NCI-H526 treated with DMSO at 0.1 percent for 48 hours (cell line): ENCODE measurements around the gene TRPV6.

ENCODE experiments used
- DNase-seq: peaks from one replicate; lab custom pipeline; 2025; lab: John Stamatoyannopoulos, UW

TRPV6 gene

DNA sequence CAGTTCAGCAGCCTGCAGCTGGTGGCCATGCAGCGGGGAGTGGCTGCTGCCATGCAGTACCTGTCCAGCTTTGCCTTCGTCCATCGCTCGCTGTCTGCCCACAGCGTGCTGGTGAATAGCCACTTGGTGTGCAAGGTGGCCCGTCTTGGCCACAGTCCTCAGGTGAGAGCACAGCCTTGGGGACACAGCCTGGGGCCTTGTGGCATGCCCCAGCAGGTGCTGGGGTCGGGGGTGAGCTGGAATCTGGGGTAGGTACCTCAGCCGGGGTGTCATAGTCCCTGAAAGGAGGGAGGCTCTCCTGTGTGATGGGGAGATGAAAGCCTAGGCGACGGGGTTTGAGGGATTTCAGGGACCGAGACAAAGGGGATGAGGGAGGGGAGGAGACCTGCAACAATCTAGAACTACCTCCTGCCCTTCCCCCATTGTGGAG is 16.5 kb downstream of the TRPV6 start:
- DNase-seq: no peak

DNA sequence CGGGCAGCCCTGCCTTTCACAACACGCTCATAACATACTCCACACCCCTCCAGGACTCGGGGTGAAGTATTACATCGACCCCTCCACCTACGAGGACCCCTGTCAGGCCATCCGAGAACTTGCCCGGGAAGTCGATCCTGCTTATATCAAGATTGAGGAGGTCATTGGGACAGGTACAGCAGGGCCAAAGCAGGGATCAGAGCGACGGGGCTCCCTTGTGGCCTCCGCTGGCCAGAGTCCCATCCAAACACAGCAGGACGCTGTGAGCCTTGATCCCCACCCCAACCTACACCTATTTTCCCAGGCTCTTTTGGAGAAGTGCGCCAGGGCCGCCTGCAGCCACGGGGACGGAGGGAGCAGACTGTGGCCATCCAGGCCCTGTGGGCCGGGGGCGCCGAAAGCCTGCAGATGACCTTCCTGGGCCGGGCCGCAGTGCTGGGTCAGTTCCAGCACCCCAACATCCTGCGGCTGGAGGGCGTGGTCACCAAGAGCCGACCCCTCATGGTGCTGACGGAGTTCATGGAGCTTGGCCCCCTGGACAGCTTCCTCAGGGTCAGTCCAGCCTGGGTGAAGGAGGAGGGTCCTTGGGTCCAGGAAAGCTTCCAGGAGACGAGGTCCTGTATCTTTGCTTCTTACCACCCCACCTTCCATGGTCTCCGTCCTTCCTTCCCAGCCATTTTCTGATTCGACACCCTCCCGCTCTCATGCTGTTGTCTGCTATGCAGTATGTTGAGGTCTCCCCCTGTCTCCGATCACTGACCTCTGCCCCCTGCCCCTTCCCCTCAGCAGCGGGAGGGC is 17.2 kb downstream of the TRPV6 start:
- no peak for DNase-seq

DNA sequence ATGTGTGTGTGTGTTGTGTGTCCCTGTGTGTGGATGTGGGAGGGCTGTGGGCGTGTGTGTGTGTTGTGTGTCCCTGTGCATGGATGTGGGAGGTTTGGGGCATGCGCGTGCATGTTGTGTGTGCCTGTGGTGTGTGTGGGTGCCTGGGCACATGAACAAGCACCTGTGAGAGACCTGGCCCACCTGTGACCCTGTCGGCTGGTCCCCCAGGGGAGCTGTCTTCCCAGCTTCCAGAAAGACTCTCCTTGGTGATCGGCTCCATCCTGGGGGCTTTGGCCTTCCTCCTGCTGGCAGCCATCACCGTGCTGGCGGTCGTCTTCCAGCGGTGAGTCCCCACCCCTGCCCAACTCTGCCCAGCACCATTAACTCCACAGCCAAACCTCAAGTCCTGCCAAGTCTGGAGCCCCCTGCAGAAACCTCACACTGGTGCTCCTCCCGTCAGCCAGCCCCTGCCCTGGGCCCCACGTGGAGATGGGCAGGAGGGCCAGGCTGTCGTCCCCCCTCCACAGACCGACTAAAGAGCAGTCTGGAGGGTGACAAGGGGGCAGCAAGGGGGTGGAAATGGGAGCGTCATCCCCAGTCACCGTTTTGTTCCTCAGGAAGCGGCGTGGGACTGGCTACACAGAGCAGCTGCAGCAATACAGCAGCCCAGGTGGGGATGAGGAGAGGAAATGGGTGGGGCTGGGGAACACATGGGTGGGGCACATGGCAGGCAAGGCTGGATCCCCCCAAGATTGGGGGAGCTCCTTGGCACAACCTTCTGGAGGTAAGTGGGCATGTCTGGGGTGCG is 18.0 kb downstream of the TRPV6 start:
- no peak for DNase-seq

DNA sequence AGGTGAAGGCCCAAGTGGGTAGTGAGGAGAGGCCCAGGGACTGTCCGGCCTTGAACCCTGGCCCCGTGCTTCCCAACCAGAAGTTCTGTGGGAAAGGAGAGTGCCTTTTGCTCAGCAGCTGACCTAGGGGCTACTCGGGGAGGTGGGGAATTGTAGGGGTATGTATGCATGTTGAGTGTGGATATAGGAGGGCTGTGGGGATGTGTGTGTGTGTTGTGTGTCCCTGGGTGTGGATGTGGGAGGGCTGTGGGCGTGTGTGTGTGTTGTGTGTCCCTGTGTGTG is 18.5 kb downstream of the TRPV6 start:
- no peak for DNase-seq

DNA sequence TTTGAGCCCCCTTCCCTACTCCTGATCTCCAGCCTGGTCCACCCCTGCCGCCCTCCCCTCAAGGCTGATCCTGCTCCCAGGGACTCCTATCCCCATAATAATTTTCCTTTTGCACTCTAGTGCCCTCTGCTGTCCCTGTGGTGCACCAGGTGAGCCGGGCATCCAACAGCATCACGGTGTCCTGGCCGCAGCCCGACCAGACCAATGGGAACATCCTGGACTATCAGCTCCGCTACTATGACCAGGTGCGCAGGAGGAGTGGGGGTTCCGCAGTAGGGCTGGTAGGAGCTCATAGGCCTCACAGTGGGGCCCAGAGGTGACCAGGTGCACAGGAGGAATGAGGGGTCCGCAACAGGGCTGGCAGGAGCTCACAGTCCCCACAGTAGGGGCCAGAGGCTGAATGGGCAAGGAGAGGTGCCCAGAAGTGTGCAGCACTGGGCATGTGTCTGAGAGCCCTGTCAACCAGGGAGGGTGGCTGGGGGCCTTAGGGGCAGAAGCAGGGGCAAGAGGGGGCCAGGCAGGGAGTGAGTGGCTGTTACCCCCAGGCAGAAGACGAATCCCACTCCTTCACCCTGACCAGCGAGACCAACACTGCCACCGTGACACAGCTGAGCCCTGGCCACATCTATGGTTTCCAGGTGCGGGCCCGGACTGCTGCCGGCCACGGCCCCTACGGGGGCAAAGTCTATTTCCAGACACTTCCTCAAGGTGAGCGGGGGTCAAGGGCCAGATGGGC is 19.0 kb downstream of the TRPV6 start:
- peak; percentile 9 for DNase-seq

DNA sequence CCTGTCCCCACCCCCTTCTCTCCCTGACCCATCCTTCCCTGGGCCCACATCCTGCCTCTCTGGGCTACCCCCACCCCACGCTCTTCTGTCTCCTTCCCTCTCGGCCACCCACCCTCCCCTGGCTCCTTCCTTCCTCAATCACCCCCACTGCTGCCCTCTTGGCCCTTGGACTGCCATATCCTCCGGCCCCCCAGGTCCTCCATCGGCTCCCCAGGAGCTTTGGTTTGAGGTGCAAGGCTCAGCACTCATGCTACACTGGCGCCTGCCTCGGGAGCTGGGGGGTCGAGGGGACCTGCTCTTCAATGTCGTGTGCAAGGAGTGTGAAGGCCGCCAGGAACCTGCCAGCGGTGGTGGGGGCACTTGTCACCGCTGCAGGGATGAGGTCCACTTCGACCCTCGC is 19.8 kb downstream of the TRPV6 start:
- DNase-seq: no peak

DNA sequence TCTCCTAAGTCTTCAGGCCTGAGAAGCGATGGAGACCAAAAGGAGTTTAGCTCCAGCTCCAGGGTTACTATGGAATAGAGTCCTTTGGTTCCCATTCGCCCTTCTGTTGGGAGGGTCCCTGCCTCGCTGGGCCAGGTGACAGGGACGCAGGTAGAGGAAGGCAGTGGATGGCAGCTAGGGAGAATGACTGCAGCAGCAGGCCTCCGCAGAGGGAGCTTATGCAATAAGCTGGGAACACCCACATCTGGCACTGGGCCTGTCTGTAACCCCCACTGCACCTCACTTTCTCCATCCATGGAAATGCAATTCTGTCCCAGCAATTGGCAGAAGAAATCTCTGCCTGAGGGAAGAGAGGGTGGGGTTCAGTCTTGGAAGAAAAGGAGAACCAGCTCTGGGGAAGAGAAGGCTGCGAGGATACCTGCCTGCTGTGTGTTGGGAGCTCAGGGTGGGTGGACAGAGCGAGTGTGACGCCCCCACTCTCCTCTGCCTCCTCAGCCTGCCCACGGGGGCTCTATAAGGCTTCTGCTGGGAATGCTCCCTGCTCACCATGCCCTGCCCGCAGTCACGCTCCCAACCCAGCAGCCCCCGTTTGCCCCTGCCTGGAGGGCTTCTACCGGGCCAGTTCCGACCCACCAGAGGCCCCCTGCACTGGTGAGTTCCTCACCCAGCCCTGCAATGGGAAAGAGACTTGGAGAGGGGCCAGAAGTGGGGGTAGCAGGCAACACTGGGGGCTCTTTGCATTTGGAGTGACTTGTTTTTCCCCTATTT is 20.4 kb downstream of the TRPV6 start:
- DNase-seq: no peak

DNA sequence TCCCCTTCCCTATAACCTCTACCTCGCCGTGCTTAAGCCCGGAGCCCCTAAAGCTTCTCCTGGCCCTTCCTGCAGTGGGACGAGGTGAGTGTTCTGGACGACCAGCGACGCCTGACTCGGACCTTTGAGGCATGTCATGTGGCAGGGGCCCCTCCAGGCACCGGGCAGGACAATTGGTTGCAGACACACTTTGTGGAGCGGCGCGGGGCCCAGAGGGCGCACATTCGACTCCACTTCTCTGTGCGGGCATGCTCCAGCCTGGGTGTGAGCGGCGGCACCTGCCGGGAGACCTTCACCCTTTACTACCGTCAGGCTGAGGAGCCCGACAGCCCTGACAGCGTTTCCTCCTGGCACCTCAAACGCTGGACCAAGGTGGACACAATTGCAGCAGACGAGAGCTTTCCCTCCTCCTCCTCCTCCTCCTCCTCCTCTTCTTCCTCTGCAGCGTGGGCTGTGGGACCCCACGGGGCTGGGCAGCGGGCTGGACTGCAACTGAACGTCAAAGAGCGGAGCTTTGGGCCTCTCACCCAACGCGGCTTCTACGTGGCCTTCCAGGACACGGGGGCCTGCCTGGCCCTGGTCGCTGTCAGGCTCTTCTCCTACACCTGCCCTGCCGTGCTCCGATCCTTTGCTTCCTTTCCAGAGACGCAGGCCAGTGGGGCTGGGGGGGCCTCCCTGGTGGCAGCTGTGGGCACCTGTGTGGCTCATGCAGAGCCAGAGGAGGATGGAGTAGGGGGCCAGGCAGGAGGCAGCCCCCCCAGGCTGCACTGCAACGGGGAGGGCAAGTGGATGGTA is 21.5 kb downstream of the TRPV6 start:
- no peak for DNase-seq

DNA sequence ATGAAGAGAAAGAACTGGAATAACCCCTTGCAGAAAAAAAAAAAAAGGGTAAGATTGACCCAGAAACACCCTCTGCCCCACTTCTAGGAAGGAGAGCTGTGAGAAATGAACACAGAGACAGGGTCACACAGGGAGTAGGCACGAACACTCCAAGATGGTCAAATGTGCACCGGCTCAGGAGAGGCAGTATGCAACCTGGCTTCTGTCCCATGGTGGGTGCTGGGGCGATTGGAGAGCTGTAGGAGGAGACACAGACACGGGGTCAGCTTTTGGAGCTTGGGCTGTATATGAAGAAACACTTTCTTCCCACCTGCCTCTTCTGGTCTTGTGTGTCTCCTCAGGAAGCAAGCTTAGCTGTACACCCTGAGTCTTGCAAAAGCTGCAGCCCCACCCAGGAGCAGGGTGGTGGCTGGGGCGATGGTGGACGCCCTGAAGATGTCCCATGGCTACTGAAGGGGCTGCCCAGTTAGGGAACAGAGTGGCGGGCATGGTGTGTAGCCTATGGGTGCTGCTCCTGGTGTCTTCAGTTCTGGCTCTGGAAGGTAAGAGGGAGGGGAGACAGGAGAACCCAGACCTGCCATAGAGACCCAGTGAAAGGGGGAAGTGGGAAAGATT is 22.7 kb downstream of the TRPV6 start:
- no peak for DNase-seq

DNA sequence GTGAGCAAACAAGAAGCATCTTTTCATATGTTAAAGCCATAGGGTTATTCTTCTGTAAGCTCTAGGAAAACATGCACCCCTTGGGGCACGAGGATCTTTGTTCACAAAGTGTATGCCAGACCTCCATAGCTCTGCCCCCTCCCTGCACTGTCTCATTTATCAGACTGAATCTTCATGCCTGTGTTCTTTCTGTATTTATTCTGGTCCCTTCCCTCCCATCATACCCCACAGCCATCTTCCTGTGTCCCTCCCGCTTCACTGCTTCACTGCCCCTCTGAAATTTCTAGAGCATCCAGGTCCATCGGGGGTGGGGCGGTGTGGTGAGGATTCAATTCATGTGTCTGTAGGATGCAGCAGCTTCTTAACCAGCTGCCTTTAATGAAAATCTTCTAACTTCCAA is 23.2 kb downstream of the TRPV6 start:
- no peak for DNase-seq

DNA sequence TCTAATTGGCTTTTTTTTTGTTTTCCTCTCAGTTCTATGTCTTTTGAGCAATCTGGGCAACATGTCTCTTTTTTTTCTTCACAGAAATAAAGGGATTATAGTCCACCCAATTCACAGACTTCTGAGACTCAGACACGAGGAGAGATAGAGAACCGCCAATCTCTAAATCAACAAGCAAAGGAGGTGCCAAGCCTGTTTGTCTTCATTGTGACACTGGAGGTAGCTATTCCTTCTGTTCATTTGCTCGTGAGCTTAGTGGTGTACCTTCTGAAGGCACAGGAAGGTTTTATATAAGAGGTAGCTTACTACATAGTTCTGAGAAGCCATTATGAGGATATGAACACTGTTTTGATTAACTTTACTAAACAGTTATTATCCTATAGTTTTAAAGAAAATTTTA is 24.6 kb downstream of the TRPV6 start:
- no peak for DNase-seq

DNA sequence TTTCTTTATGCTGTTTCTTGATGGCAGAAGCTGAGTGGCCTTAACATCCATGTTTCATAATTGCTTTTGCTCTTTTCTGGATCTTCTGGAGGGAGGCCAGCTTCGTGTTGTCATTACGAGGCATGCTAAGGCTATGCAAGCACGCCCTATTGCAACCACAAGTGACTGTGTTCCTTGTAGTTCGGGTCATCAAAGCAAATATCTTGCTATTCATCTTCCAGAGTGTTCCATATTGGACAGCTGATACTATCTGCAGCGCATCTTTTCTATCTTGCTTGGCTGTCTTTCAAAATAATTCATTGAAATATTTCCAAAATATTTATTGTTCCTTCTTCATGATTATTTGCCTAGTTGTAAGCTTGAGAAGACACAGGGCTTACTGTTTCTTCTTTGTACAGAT is 25.7 kb downstream of the TRPV6 start:
- no peak for DNase-seq

DNA sequence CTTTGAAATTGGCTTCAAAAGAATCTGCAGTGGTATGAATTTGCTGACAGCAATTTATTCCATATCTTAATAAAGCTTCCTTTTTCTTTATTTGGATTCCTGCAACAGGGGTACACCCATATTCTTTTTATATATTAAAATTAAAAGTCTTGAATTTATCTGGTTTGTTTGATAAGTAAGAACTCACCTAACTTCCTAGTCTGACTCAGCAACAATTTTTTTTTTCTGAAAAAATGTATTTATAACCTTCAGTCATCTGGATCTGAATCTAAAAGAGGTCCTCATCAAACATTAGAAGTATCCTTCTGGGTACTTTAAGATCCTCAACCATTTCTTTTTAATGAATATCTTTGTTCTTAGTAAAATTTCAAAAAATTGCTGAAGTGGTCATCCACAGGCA is 26.1 kb downstream of the TRPV6 start:
- DNase-seq: no peak

DNA sequence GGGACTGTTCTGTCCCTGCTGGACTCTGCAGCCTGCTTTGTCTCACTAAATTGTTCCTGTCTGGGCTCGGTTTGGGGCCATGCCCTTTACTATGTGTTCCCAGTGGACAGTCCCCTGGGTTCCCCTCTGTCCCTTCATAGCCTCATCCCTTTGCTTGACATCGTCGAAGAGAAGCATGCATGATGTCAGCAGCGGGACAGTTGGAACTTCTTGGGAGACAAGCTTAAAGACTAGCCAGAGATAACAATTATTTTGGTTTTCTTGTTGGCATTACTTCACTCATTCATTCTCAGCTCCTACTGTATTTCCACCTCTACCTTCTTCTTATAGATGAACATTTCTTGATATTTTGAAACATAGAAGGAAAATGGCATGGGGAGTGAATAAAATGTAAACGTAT is 27.9 kb downstream of the TRPV6 start:
- no peak for DNase-seq

DNA sequence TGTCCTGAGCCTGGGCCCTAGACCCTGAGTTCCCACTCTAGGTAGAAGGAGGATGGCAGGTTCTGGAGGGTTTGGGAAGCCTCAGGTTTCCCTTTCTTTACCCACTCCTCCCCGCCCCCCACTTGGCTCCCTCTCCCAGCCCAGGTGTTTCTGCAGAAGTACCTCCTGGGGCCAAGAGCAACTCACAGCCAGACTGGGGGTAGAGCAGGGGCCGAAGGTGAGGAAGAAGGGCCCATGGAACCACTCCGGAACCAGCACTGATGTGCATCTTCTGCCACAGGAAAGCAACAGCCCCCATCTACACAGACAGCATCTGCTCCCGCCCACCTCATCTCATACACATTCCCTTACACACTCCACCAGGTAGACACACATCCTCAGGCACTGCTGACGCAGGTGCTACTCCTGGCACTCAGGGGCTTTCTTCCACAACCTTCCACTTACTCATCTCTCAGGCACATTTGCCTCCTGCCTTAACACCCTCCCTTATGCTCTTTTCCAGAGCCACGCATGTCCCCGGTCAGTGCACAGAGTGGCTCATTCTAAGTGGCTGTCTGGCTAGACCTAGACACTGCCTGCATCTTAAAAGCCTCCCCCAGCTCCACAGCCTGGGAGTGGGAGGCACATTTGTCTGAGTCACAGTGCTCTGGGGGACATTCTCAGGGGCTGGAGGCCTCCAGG is 28.8 kb downstream of the TRPV6 start:
- no peak for DNase-seq

DNA sequence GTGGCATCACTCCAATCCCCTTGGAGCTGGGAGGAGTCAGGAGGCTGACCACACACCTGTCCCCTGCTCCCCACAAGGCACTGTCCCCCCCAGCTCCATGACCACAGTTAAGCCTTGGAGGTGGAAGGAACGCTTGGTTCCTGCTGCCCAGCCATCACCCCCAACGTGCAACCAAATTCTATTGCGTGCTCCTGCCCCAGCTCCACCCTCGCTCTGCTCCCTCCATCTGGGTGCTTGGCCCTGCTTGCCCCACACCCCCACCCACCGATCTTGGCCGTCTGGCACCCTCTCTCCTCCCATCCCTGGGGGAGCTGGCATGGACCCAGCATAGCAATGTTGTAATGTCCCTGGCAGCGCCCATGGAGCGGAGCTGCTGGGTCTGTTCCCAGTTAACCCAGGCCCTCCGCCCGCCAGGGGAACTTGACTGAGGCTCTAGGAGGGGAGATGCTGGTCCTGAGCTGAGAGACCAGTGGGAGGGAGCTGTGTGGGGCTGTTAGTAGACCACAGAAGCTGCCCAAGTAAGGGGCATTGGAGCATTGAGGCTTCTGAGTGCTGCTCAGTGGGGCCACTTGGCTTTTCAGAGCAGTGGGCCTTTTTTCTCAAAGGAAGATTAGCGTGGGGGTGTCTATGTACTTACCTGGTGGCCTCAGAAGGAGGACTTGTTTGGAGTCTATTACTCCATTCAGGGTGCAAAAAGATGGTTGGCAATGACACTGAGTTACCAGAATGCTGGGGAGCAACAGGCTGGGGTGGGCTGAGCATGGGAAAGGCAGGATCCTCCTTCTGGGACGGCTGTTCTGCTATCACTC is 29.6 kb downstream of the TRPV6 start:
- DNase-seq: no peak

DNA sequence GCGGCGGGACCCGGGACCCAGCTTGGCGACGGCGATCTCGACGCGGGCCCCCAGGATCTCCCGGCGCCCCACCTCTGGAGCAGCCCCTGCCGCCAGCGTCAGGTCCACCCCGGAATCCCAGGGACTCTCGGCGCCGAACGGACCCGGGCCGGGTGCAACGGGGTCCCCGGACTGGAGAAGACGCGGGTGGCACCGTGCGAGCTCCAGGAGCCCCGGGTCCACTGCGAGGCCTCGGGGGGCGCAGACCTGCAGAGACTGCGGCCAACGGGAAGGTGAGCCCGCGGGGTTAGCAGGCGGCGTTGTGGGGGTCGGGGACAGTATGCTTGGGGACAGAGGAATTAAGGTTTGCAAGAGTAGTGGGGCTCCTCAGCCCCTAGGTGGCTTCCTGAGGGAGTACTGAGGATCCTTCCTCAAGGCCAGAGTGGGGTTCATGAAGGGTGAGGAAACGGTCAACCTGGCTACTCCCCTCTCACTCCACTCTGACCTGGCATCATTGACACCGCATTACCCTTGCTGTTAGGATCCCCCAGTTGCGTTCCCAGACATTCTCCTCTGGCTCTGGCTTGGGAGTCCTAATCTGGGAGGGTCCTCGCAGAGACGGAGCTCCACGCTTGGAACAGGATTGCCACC is 30.3 kb downstream of the TRPV6 start:
- DNase-seq: no peak

DNA sequence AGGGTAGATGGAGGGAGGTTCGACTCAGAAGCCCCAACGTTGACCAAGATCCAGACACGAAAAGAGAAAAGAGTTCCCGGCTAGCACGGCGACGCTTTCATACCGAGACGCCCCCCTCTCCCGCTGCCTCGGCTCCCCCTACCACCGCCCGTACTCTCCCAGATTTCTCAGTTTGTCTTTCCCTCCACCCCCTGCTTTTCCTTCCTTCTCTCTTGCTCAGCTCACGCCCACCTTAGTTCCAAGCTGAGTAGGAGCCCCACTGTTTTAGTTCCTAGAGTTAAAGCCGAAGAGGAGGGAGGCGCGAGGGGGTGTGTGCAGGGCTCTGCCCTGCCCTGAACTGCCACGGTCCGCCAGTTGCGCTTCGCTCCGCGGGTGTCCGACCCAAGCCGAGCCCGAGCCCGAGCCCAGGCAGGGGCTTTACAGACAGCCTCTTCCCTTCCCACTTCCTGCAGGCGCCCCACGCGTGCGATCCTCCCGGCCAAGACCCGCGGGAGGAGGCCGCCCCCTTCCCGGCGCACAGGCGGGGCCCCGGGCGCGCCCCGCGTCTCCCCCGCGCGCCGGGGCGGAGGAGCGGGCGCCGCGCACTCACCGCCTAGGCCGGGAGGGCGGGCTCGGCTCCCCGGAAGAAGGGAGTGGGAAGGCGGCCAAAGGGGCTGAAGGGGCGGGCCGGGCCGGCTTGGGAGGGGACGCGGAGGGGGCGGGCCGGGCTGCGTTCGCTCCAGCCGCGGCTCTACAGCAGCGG is 31.0 kb downstream of the TRPV6 start, which contains the start of gene EPHB6:
Gene EPHB6 (plus strand): TSS at position 705 of the 742 bp plus-strand sequence. CDS start 8,152 bp downstream, outside the sequence.
- DNase-seq: peak; percentile 28
